ENCODE results near the gene MTRFR.

GRCh38 chr12:123229051-123229450, 4.2 kb upstream of the MTRFR start:
- TF ChIP-seq CTCF (conservative IDR thresholded peaks at IDR 0.05; ENCODE audit: low read length): no peak
- TF ChIP-seq EZH2phosphoT487 (IDR thresholded peaks at IDR 0.05; ENCODE audit: borderline replicate concordance, low read depth, low read length): no peak
